Activated naive CD8-positive, alpha-beta T cell treated with anti-CD3 and anti-CD28 coated beads, Interleukin-2, amount 50 U/mL, for 24 hours (primary cell): ENCODE data around the gene GRM7.

Experiments used
- ATAC-seq: fragments of 150-1000 bp; cut with Tn5 transposase; one replicate; pipeline ENCODE4 v1.10.0; 2021
- DNase-seq: peaks from one replicate; pipeline ENCODE4 v3.0.0; 2021
- H3K27ac Mint-ChIP-seq: one replicate; pipeline ENCODE4 v1.8.0; 2021; ENCODE audit warnings: mild to moderate bottlenecking, mixed read lengths
- H3K27me3 Mint-ChIP-seq: one replicate; pipeline ENCODE4 v1.8.0; 2021; ENCODE audit warnings: mixed read lengths
- H3K36me3 Mint-ChIP-seq: one replicate; pipeline ENCODE4 v1.8.0; 2021; ENCODE audit warnings: low read depth, mixed read lengths
- H3K4me1 Mint-ChIP-seq: one replicate; pipeline ENCODE4 v1.8.0; 2021; ENCODE audit warnings: mixed read lengths
- H3K4me3 Mint-ChIP-seq: one replicate; pipeline ENCODE4 v1.8.0; 2021; ENCODE audit warnings: mild to moderate bottlenecking, moderate library complexity, mixed read lengths
- H3K9me3 Mint-ChIP-seq: one replicate; pipeline ENCODE4 v1.8.0; 2021; ENCODE audit warnings: mixed read lengths

The GRM7 gene

DNA sequence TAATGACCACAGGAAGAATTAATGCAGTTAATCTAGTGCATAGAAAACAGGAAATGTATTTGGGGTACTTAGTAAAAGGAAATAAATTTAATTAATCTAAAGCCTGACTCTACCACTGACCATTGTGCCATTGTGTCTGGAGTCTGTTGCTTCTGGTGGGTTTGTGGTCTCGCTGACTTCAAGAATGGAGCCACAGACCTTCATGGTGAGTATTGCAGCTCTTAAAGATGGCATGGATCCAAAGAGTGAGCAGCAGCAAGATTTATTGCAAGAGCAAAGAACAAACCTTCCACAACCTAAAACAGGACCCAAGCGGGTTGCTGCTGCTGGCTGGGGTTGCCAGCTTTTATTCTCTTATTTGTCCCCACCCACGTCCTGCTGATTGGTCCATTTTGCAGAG, 929.2 kb downstream of the GRM7 start:
- H3K36me3 Mint-ChIP-seq, result no peaks in the 10 kb centered on the region
- no peaks in the 10 kb centered on the region for H3K27me3 Mint-ChIP-seq
- DNase-seq, result no peak
- no peaks in the 10 kb centered on the region for H3K4me1 Mint-ChIP-seq
- no peak for ATAC-seq
- no peak overlapping the region for H3K4me3 Mint-ChIP-seq
- H3K9me3 Mint-ChIP-seq, result peaks cover 5% of the 10 kb centered on the region
- H3K27ac Mint-ChIP-seq, result no peak overlapping the region
